ENCODE data around the gene RALGPS1.

DNA sequence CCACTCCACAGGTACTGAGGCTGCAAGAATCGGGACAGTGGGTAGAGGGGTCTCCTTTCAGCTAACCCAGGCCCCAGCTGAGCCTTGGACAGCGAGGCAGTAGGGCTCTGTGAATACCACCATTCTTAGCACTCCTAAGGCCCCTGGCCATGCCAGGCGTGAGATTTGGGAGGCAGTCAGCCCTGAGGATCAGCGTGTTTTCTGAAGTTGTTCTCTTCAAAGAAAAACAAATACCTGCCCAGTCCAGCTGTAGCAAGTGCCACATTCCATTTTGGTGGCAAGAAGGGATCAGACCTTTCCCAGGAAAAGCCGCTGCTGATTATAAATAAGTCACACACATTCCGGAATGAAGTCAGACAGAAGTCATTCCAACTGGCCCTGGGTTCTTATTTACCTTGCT lies 47.8 kb downstream of the RALGPS1 start:
- no peak for TF ChIP-seq KAT2B (IDR thresholded peaks at IDR 0.05; ENCODE audit: borderline replicate concordance, low read depth, low read length)
- TF ChIP-seq, protein P1, sequence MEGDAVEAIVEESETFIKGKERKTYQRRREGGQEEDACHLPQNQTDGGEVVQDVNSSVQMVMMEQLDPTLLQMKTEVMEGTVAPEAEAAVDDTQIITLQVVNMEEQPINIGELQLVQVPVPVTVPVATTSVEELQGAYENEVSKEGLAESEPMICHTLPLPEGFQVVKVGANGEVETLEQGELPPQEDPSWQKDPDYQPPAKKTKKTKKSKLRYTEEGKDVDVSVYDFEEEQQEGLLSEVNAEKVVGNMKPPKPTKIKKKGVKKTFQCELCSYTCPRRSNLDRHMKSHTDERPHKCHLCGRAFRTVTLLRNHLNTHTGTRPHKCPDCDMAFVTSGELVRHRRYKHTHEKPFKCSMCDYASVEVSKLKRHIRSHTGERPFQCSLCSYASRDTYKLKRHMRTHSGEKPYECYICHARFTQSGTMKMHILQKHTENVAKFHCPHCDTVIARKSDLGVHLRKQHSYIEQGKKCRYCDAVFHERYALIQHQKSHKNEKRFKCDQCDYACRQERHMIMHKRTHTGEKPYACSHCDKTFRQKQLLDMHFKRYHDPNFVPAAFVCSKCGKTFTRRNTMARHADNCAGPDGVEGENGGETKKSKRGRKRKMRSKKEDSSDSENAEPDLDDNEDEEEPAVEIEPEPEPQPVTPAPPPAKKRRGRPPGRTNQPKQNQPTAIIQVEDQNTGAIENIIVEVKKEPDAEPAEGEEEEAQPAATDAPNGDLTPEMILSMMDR (CRISPR knock-in tag; IDR thresholded peaks at IDR 0.05), result no peak
- TF ChIP-seq ZNF256 (CRISPR knock-in tag; conservative IDR thresholded peaks at IDR 0.05), result no peak
- no peak for TF ChIP-seq ZNF17 (CRISPR knock-in tag; IDR thresholded peaks at IDR 0.05)
- TF ChIP-seq THAP11 (CRISPR knock-in tag; IDR thresholded peaks at IDR 0.05), result no peak
- TF ChIP-seq, protein P2, sequence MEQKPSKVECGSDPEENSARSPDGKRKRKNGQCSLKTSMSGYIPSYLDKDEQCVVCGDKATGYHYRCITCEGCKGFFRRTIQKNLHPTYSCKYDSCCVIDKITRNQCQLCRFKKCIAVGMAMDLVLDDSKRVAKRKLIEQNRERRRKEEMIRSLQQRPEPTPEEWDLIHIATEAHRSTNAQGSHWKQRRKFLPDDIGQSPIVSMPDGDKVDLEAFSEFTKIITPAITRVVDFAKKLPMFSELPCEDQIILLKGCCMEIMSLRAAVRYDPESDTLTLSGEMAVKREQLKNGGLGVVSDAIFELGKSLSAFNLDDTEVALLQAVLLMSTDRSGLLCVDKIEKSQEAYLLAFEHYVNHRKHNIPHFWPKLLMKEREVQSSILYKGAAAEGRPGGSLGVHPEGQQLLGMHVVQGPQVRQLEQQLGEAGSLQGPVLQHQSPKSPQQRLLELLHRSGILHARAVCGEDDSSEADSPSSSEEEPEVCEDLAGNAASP (CRISPR knock-in tag; IDR thresholded peaks at IDR 0.05; ENCODE audit: borderline replicate concordance), result no peak
- TF ChIP-seq, protein P3, sequence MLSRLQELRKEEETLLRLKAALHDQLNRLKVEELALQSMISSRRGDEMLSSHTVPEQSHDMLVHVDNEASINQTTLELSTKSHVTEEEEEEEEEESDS (CRISPR knock-in tag; IDR thresholded peaks at IDR 0.05; ENCODE audit: borderline replicate concordance), result no peak
- TF ChIP-seq, protein P4, sequence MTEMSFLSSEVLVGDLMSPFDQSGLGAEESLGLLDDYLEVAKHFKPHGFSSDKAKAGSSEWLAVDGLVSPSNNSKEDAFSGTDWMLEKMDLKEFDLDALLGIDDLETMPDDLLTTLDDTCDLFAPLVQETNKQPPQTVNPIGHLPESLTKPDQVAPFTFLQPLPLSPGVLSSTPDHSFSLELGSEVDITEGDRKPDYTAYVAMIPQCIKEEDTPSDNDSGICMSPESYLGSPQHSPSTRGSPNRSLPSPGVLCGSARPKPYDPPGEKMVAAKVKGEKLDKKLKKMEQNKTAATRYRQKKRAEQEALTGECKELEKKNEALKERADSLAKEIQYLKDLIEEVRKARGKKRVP (CRISPR knock-in tag; IDR thresholded peaks at IDR 0.05), result no peak
- TF ChIP-seq TCF7L2 (IDR thresholded peaks at IDR 0.05; ENCODE audit: low read depth, low read length), result no peak
- TF ChIP-seq ZKSCAN1 (IDR thresholded peaks at IDR 0.05; ENCODE audit: low read length), result no peak
- TF ChIP-seq, protein P5, sequence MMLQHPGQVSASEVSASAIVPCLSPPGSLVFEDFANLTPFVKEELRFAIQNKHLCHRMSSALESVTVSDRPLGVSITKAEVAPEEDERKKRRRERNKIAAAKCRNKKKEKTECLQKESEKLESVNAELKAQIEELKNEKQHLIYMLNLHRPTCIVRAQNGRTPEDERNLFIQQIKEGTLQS (CRISPR knock-in tag; IDR thresholded peaks at IDR 0.05), result no peak
- no peak for TF ChIP-seq POLR2AphosphoS5 (IDR thresholded peaks at IDR 0.05; ENCODE audit: low read depth, low read length)

Data from HepG2 (cell line).